OCI-M2 (cell line): Measurements from ENCODE around the gene SYNM.

ENCODE experiments used
- DNase-seq: peaks from one replicate; lab custom pipeline; 2025; ENCODE audit not compliant: unreplicated experiment; lab: John Stamatoyannopoulos, UW

The SYNM gene

DNA sequence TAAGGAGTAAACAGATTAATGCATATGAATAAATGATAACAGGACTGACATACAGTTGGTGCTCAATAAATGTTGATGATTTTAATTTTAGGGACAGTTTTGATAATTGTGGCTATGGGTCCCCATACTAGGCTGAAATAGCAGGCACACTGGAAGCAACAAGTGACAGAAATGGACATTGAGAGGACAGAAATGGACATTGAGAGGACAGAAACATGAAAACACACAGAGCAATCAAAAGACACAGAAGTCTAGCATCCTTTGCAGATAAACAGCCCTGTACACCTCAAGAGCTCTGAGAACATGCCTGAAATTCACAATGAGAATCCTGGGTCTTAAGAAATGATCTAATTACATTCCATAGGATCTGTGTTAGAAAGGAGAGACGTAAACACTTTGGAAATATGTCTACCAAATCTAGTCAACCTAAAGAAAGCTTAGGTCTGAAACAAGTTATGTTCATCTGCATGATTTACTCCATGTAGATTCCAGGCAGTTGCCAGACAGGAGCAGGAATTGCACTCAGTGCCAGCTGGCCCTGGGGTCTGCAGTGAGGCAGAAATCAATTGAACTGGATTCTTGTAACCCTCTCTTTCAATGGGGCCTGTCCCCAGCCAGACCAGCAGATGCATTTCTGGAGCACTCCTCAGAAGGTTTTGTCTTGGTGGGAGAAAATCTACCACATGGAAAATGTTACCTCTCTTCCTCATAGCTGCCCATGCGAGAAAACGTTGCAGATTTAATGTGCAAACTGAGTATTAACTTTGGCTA lies 60.3 kb downstream of the SYNM start:
- DNase-seq, result no peak

DNA sequence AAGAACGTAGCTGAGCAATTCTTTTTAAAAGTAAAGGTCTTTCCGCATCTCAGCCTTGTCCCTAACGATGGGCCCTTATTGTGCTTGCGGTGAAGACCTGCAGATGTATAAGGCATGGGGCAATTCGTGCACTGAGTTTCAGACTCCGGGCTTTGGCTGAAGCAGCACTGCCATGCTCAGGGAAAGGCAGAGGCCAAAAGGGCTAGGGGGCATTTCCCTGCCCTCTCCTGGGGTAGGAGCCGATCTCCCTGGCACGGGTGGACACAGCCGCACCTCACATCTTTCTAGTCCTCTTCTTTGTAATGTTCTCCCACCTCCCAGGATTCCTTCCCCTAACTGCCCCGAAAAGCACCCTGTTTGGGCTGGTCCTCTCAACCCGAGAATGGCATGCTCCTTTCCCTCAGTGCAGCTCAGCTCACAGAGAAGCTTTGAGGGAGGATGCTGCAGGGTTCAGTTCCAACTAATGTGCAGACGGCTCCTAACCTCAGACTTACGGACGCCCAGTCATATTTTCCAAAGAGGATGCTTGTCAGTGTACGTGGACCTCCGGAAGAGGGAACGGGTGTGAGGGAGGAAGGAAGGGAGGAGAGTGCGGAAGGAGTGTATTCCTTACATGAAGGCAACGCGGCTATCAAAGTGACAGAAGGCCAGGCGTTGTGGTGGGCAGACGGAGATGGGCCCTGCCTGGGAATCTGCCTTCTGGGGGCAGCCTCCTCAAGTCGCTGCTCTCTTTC lies 61.2 kb downstream of the SYNM start:
- DNase-seq, result no peak

DNA sequence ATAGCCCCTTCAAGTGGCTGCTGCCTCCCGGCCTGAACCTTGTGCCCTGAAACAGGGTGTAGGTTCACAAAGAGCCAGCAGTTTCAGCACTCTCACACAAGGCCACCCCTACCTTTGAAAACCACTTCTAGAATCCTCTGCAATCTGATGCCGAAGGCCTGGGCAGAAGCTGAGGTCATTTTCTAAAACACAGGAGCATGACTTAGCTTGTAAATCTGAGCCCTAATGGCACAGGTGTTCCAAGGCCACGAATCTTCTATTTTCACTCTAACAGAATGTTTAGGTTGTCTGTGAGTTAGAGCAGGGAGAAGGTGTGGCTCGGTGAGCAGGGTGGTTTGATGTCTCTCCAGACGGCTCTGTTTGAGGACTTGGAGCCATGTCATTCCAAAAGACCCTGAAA lies 62.3 kb downstream of the SYNM start:
- no peak for DNase-seq

DNA sequence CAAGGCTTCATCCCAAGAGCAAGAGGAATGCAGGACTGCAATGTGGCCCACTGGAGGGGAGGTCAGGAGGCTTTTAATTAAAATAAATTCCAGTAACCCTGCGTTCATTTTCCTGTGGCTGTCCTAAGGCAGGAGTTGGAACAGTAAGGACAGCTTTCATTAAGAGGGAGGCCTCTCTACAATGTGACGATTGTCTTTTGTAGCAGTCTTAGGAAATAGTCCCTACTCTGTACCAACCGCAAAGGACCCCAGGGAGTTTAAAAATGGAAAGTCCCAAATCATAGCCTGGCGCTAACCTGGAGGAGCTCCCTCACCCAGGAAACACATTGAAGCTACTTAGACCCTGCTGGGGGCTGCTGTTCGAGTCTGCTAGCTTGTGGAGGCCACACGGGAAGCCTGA lies 62.8 kb downstream of the SYNM start:
- no peak for DNase-seq

DNA sequence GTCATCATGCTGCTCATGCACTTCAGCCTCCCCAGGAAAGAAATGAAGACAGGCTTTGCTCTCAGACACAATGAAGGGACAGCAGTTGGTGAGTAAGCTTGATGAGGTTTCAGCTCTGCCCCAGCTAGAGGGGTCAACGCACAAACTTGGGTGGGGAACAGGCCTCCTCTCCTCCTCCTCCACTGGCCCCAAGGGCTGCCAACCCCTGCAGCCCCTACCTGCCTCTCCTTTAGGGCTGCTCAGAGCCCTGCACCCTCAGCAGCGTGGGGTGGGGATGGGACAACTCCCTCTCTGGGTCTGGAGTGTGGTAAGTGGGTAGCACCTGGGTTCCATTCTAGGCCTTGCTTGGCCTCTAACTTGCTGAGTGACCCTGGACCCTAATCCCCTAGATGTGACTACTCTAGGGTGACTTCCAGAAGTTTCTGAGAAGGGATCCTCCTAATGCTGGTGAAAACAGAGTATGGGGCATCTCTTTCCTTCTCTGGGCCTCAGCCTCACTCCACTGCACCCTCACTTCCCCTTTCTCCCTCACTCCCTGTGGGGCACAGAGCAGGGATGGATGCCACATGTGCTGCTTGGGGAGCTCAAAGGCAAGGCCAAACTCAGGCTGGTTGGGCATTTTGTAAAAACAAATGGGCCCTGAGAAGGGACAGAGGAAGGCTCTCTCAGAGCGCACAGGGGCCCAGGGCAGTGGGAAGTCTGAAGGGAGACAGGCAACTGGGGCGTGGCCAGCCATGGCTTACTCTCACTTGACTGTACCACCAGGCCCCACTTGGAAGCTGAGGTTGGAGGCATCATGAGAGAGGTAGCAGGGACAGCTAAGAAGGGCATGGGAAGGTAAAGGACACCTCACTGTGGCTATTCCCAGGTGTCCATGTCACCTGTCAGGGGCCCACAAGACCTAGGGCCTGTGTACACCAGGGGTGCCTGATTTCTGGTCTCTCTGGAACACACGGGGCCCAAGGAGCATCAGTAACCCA lies 64.0 kb downstream of the SYNM start:
- DNase-seq, result no peak

DNA sequence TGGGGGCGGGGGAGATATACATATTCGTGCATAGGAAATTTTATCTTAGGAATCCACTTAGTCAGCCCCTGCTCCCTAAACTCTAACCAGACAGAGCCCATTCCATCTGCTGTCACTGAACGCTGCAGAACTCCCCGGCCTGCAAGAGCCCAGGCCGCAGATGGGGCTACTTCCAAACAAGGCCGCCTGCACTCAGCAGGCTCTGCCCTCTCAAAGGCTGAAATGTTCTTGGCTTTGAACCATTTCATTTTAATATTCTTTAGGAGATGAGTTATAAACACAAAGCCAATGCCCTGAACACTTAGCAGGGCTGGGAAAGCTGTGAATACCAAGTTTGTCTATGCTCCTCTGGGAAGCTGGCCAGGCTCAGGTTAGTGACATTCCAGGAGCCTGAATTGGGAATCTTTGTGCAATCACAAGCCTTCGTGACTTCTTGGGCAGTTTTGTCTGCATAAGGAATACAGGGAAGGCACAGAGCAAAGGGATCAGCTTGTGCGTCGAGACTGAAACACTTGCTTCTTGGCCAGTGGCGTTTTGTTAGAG lies 65.0 kb downstream of the SYNM start:
- no peak for DNase-seq

DNA sequence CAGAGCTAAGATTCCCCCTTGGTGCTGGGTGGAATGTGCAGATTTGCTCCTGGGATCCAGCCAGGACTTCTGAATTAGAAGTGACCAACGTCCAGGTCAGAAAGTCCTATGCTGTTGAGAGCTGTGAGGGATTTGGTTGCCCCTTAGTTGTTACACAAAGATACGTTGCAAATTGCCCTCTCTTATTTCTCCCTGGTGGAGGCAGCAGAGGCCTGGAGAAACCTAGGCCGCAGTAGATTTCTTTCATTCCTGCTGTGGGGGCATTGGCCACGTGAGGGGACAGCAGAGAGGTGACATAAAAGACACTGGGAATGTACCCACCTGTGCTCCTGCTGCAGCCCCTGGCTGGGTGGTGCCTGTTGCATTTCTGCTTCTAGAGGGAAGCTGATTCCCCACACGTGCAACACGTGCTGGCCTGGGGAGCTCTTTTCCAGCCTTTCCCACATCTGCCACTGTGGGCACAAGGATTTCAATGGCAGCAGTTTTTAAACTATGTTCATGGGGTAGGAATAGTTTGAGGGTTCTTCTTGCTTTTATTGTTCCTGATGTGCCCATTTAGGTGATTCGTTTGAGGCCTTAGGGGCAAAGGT lies 65.7 kb downstream of the SYNM start:
- no peak for DNase-seq

DNA sequence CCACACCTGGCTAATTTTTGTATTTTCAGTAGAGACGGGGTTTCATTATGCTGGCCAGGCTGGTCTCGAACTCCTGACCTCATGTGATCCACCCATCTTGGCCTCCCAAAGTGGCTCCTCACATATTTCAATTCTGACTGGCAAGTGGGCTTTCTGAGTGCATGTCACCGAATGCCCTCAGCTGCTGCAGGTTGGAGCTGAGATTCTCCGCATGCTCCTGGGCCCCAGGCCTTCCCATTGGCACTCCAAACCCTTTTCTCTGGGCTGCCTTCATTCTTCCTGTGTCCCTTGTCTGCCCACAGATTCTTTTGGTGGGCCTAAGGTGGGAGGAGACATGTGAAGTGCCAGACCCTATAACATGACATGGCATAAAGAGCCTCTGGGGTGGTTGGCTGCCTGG lies 67.3 kb downstream of the SYNM start:
- no peak for DNase-seq

DNA sequence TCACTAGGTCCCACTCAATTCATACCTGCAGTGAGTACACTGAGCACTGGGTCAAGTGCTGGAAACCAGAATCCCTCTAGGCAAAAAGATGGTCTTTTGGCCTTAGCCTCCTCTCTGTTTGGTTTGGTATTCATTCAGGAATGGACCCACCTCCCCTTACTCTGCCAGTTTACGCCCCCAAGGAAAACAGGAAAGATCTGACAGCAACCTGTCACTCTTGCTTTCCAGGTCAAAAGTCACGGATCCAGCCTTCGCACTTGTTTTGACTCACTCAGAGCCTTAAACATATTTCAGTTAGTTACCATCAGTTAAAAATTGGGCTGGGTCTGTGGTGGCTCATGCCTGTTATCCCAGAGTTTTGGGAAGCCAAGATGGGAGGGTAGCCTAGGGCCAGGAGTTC lies 68.1 kb downstream of the SYNM start:
- DNase-seq, result no peak

DNA sequence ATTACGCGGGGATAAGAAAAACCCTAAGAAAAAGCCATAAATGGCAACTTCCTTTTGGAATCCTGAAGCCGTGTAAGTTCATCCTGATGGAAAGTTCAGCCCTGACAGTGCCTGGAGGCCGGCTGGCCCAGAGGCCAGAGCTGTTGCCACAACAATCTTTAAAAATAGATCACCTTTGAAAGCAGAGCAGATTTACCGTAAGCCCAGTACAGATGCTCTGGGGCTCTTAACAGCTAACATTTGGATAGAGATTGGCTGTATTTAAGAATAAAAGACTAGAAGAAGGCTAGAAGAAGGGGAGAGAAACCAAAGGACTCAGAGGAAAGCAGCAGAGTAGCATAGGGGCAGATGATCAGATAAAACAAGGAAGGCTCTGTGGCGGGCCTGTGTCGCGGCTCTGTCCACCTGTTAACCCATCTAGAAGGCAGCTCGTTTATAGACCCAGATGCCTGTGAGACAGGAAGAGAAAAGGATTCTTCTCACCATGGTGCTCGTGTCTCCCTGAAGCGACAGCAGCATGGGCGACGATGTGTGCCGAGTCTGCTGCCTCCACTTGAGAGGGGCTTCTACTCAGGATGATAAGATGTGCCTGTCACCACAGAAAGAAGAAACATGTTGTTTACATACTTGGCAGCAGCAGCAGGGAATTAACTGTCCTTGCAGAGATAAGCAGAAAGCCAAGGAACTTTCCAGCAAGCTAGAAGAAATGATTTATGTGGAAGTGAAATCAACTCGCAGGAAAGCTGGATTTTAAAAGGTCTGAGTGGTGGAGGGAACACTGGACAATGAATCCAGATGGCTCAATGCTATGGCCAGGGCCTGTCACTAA lies 69.9 kb downstream of the SYNM start:
- DNase-seq, result no peak

DNA sequence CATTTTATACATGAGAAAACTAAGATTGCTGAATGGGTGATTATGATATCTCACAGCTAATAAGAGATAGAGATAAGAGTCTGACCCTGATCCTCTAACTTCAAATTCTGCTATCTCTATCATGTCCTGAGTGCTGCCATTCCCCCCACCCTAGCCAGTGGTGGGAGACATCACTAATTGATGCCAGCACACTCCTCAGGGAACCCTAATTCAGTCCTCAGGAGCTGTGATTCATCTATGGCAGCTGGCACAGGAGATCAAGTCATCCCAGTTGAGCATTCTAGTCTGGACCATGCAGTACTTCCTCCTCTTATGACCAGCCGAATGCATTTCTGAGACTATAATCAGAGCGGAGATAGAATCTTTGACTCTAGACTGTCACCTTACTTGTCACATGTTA lies 71.9 kb downstream of the SYNM start:
- DNase-seq, result no peak

DNA sequence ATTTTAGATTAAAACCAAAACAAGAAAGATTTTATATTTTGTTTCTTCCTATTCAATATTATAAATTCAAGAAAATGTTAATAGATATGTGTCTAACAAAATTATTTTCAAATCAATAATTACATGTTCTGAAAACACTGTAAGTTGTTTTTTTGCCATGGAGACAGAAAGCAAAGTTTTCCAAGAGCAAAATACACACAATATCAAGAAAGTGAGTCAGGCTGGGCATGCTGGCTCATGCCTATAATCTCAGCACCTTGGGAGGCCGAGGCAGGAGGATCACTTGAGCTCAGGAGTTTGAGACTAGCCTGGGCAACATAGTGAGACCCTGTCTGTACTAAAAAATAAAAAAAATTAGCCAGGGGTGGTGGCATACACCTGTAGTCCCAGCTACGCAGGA lies 72.8 kb downstream of the SYNM start:
- DNase-seq, result no peak

DNA sequence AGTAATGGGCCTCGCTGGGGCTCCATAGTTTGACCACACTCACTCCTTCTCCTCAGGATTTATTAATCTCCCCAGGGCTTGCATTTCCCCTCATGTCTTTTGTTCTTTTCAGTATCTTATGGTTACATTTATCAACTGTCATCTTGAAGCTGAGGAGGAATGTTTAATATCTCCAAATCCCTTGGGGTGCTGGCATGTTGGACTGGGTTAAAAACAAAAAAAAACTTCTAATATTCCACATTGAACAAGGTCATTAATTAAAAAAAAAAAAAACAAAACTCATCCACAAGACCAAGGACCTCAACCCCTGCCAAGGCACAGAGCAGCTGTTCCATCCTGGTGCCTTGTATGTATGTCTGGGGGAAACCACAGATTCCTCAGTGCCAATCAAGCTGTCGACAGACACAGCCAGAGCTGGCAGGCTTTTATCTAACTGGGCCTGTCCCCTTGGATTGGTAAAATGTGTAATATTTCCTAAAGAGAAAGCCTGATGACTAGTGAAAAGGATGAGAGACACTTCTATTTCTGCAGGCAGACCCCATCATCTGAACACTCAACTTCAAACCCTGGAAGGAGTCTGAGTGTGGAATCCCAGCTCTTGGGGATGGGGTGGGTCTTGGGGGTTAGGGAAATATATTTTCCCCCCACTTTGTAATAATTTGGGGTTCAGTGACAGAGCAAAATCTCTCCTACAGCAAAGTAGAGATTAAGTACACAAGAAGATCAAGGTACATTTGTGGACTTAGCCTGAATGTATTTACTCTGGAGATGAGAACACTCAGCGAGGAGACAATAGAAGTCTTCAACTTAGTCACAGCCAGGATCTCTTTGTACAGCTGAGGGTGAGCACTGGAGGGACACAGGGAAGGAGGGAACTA lies 75.4 kb downstream of the SYNM start:
- no peak for DNase-seq

DNA sequence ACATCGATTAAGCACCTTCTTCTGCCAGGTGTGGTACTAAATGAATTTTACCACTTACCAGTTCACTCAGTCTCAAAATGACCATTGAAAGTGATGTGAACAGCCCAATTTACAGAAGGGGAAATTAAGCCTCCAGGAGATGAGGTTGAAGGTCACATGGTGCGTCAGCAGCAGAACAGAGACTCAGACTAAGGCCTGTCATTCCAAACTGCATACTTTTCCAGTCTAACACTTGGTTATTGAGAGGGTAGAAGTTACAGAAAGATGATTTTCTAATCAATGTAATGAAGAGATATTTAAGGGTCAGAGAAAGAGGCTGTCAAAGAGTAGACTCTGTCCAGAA lies 76.1 kb downstream of the SYNM start:
- DNase-seq, result no peak

DNA sequence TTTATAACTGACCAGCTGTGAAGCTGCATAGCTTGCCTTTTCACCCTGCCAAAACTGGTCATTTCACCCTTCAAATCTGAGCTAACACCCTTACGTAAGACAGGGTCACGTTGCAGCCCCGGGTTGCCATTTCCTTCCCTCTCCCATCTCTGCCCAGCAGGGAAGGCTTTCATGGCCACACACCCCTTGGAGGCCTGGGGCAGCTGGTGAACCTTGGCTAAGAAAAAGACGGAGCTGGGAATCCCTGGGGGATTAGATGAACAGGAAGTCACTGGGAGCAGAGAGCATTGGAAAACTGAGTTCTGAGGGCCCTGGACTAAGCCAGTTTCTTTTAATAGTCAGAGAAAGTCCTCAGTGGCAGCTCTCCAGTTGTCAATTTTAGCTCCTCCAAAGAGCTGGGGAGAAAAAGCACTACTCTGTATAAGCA lies 76.7 kb downstream of the SYNM start:
- DNase-seq, result no peak

DNA sequence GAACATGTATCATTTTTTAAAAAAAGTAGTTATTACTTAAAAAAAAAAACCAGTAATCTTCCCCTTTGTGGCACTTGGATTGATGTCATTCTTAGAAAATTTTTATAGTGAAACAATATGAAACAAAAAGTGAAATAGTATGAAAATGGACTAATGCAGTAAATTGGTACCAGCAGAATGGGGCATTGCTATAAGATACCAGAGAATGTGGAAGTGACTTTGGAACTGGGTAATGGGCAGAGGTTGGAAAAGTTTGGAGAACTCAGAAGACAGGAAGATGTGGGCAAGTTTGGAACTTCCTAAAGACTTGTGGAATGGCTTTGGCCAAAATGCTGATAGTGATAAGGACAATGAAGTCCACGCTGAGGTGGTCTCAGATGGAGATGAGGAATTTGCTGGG lies 77.9 kb downstream of the SYNM start:
- no peak for DNase-seq
